NOMO-1 treated with dmso at 0.1 percent for 144 hours (cell line): ENCODE data around the gene EXO1.

Source experiments
- DNase-seq: peaks from one replicate; lab custom pipeline; 2025; ENCODE audit not compliant: unreplicated experiment; lab: John Stamatoyannopoulos, UW

Gene EXO1

GRCh38 chr1:241888232-241888631, 40.2 kb downstream of the EXO1 start:
- DNase-seq: no peak

GRCh38 chr1:241891296-241891695, 43.3 kb downstream of the EXO1 start:
- no peak for DNase-seq

- DNase-seq: no peak
Observed at GRCh38 chr1:241894016-241894415, 46.0 kb downstream of the EXO1 start.

GRCh38 chr1:241895013-241895412, 47.0 kb downstream of the EXO1 start:
- peak; percentile 56 for DNase-seq

- no peak for DNase-seq
Observed at GRCh38 chr1:241896670-241896962, 48.6 kb downstream of the EXO1 start.

- DNase-seq: peak; percentile 12
Observed at GRCh38 chr1:241899210-241899609, 51.2 kb downstream of the EXO1 start.

GRCh38 chr1:241900381-241900780, 52.4 kb downstream of the EXO1 start:
- no peak for DNase-seq

GRCh38 chr1:241902391-241903065, 54.5 kb downstream of the EXO1 start:
- no peak for DNase-seq

GRCh38 chr1:241916196-241916595, 68.2 kb downstream of the EXO1 start:
- DNase-seq: no peak

GRCh38 chr1:241917487-241917886, 69.5 kb downstream of the EXO1 start:
- DNase-seq: no peak

- DNase-seq: no peak
Observed at GRCh38 chr1:241918879-241919278, 70.9 kb downstream of the EXO1 start.

- no peak for DNase-seq
Observed at GRCh38 chr1:241924080-241924808, 76.2 kb downstream of the EXO1 start.

- no peak for DNase-seq
Observed at GRCh38 chr1:241926141-241926540, 78.1 kb downstream of the EXO1 start.

- DNase-seq: no peak
Observed at GRCh38 chr1:241927321-241927720, 79.3 kb downstream of the EXO1 start.

GRCh38 chr1:241932845-241933244, 84.8 kb downstream of the EXO1 start:
- no peak for DNase-seq

GRCh38 chr1:241934201-241934848, 86.3 kb downstream of the EXO1 start:
- DNase-seq: no peak

GRCh38 chr1:241934866-241935265, 86.9 kb downstream of the EXO1 start:
- DNase-seq: no peak
